ENCODE measurements around the gene B4GALT1.
"Not testable (repeated sequence)": the region's sequence is repeated elsewhere in the genome, so short reads cannot be mapped to it uniquely, and the experiment has no call there.

The B4GALT1 gene

GRCh38 chr9:33092634-33093033 is 74.5 kb downstream of the B4GALT1 start:
- no peak for DNase-seq

- DNase-seq: not testable (repeated sequence)
These were observed 81.5 kb downstream of the B4GALT1 start for GRCh38 chr9:33085672-33086071.

- peak; percentile 39 for DNase-seq
These were observed 84.4 kb downstream of the B4GALT1 start for GRCh38 chr9:33082538-33083326.

- DNase-seq: no peak
These were observed 85.0 kb downstream of the B4GALT1 start for GRCh38 chr9:33082128-33082527.

- DNase-seq: peak; percentile 66
These were observed 85.8 kb downstream of the B4GALT1 start for GRCh38 chr9:33081128-33081851.

- no peak for DNase-seq
These were observed 86.6 kb downstream of the B4GALT1 start for GRCh38 chr9:33080534-33080933.

- peak; percentile 94 for DNase-seq
These were observed 90.8 kb downstream of the B4GALT1 start, which contains the start of gene SMU1 for GRCh38 chr9:33076046-33077004. Gene SMU1, minus strand, starts transcription at chr9:33076674. Its CDS starts 66 bp downstream, at chr9:33076608.

GRCh38 chr9:33068991-33069390 is 98.1 kb downstream of the B4GALT1 start:
- no peak for DNase-seq

- DNase-seq: no peak
These were observed 101.7 kb downstream of the B4GALT1 start for GRCh38 chr9:33065157-33066076.
